GM18511 (cell line): ENCODE results near the gene PTPRN2.
"Not testable (repeated sequence)": the region's sequence is repeated elsewhere in the genome, so short reads cannot be mapped to it uniquely, and the experiment has no call there.

Experiments
- ATAC-seq: cut with Tn5 transposase; IDR thresholded peaks from one replicate; pipeline ENCODE4 v1.9.1; 2021; ENCODE audit warnings: mild to moderate bottlenecking, moderate library complexity; ENCODE audit not compliant: unreplicated experiment

Gene PTPRN2

GRCh38 chr7:157519246-157519645, 1068.4 kb downstream of the PTPRN2 start:
- no peak for ATAC-seq

- no peak for ATAC-seq
Measured at GRCh38 chr7:157518514-157519175, 1069.0 kb downstream of the PTPRN2 start.

GRCh38 chr7:157517782-157518513, 1069.7 kb downstream of the PTPRN2 start:
- ATAC-seq, result no peak

DNA sequence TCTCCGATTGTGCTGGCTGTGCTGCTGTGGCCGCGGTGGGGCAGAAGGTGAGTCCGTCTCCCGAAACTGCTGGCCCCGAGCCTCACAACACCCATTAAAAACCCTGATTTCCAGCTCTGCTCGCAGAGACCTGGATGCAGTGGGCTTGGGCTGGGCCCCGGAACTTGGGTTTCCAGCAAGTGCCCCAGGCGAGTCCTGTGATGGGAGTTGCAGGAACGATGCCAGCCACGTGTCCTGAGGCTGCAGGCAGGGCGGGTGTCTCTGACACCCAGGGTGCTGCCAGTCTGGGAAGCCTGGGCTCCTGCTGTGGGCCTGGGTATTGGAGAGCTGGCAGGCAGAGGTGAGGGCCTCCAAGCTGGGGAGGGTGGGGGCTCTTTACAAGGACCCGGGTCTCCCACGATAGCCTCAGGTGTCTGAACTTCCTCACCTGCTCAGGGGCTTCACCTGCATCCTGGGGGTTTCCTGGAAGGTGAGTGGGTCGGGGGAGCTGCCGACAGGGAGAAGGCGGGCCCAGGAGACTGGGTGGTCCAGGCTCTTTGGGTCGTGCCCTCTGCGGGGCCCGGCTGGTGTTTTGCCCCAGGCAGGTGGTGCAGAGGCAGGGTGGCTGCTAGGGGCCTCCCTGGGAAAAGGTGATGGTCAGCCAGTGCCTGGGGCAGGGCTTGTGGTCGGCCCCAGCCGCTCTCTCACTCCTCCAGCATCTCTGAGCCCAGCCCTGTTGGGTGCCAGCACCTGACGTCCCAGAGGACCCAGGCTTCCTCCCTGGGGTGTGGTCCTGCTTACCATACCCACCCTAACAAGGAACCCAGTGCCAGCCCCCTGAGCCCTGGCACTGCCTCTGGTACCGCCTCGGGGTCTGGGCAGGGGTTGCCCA, 1070.5 kb downstream of the PTPRN2 start:
- no peak for ATAC-seq

GRCh38 chr7:157516311-157516710, 1071.3 kb downstream of the PTPRN2 start:
- ATAC-seq, result no peak

- ATAC-seq, result no peak
Measured at GRCh38 chr7:157515342-157516041, 1072.1 kb downstream of the PTPRN2 start.

DNA sequence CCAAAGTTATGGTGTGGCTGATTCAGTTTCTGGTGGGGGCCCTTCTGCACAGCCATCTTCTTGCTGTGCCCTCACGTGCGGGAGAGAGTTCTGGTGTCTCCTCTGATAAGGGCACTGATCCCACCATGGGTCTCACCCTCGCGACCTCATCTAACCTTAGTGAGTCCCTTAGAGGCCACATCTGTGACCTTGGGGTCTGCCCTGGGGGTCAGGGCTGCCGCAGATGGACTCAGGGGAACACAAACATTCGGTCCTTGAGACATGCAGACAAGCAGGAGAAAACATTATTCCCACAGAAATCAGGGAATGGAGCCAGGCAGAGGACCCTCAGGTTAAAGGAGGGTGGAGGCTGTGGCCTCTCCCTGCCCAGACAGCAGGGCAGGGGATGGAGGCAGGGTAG, 1072.9 kb downstream of the PTPRN2 start:
- no peak for ATAC-seq

DNA sequence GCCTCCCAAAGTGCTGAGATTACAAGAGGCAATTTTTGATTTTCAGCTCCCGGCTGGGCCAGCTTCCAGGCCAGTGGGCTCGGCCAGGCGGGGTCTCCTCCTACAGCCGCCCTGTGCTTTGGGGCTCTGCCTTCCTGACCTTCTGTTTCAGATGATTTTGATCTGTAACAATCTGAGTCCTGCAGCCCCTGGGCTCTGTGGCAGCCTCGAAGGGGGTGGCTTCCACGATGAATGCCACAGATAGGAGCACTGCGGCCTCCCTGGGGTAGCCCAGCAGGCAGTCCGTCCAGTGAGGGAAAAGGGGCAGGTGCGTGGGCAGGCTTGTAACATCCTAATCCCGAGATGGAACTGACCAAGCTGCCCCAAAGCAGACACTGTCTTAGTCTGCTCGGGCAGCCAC, 1073.3 kb downstream of the PTPRN2 start:
- ATAC-seq, result no peak

- ATAC-seq, result no peak
Measured at GRCh38 chr7:157513682-157514081, 1073.9 kb downstream of the PTPRN2 start.

GRCh38 chr7:157513162-157513621, 1074.4 kb downstream of the PTPRN2 start:
- no peak for ATAC-seq

DNA sequence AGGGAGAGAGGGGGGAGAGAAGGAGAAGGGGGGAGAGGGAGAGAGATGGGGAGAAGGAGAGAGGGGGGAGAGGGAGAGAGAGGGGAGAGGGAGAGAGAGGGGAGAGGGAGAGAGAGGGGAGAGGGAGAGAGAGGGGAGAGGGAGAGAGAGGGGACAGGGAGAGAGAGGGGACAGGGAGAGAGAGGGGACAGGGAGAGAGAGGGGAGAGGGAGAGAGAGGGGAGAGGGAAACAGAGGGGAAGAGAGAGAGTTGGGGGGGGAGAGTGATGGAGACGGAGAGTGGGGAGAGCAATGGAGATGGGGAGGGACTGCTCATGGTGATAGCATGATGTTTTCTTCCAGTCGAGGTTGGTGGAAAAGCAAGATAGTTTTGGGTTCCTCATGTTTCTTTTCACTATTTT, 1078.4 kb downstream of the PTPRN2 start:
- ATAC-seq, result no peak

DNA sequence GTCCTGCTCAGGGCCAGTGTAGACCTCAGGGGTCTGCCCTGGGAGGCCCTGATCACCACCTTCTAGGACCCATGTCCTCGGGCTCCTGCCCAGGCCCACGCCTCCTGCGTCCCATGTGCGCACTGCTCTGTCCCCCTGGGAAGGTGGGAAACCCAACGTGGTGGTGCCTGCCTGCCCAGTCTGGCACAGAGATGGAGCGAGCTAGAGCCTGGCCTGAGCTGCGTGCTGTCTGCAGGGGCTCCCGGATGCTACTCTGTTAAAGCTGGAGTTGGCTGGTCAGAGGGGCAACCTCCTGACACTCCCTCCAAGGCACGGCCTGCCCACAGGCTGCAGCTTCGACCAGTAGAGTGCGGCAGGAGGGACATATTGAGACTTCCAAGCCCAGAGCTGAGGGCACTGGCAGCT, 1079.1 kb downstream of the PTPRN2 start:
- no peak for ATAC-seq

DNA sequence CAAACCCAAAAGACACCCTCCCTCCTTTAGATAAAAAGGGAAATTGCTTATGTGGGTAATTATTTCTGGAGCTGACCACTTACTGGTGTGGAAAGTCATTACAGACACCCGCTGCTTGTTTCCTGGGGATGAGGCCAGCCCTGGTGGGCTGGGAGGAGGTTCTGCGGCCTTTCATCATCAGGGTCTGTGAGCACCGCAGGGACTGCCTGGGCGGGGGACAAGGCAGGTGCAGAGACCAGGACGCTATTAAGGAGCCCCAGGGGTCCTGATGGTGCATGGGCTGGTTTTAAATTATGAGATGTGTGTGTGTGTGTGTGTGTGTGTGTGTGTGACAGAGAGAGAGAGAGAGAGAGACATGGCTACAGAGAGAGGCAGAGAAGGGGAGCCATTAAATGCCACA, 1079.6 kb downstream of the PTPRN2 start:
- ATAC-seq, result no peak

GRCh38 chr7:157506268-157506667, 1081.4 kb downstream of the PTPRN2 start:
- ATAC-seq, result no peak

- no peak for ATAC-seq
Measured at GRCh38 chr7:157505646-157506045, 1082.0 kb downstream of the PTPRN2 start.

- ATAC-seq, result no peak
Measured at GRCh38 chr7:157503229-157503628, 1084.4 kb downstream of the PTPRN2 start.

DNA sequence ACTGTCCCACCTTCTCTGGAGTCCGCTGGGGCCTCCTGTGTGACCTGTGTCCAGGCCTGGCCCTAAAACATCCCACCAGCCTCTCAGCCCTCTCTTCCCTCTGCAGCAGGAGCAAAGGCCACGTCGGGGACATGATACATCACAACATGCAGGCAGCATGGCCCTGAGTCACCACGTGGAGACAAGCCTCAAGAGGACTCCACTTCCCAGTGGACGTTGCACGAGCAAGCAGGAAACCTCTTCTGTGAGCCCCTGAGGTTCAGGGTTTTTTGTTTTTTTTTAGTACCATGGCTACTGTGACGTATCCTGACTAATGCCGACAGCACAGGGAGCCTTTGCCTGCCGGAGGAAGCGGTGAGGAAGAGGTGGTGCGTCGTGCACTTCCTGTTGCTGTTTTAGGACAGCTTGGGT, 1084.9 kb downstream of the PTPRN2 start:
- ATAC-seq, result peak; percentile 65

DNA sequence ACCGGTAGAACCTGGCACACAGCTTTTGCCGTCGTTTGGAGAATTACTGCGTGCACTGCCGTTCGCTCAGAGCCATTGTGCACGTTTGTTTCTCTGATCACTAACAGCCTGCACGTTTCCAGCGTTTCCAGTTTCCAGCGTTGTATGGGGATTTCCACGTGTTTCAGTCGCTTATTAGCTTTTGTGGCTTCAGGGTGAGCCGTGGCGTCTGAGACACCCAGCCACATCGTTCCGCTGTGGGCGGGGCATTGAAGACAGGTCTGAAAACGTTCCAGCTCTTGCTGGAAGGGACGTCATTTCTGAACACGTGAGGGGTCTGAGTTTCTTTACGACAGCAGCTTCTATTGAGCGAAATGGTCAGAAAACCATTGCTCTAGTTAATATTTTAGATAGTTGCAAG, 1086.0 kb downstream of the PTPRN2 start:
- no peak for ATAC-seq

GRCh38 chr7:157500989-157501540, 1086.6 kb downstream of the PTPRN2 start:
- not testable (repeated sequence) for ATAC-seq

GRCh38 chr7:157500171-157500960, 1087.3 kb downstream of the PTPRN2 start:
- ATAC-seq, result no peak
